Cardiac fibroblast (primary cell): ENCODE measurements around the gene ARL14EPL.

Experiments used
- DNase-seq, 2 donors: peaks; one replicate each; pipeline versions ENCODE4 v3.0.0 to v3.0.0-alpha.2; 2010; ENCODE audit warnings: low read depth in 2 of 2
- H3K4me3 ChIP-seq, 2 donors: replicated peaks in 1 of 2; 1 replicate in 1 of 2; 2 replicates in 1 of 2; pipeline ENCODE4 v1.5.1; 2011; ENCODE audit warnings: low read depth in 2 of 2, low read length in 2 of 2, mild to moderate bottlenecking in 2 of 2, moderate library complexity in 1 of 2
- TF ChIP-seq, protein P1 (sequence below): IDR thresholded peaks from one replicate; pipeline ENCODE4 v1.5.1; 2011; ENCODE audit warnings: low read depth, mild to moderate bottlenecking, low read length, inconsistent platforms

Gene ARL14EPL

DNA sequence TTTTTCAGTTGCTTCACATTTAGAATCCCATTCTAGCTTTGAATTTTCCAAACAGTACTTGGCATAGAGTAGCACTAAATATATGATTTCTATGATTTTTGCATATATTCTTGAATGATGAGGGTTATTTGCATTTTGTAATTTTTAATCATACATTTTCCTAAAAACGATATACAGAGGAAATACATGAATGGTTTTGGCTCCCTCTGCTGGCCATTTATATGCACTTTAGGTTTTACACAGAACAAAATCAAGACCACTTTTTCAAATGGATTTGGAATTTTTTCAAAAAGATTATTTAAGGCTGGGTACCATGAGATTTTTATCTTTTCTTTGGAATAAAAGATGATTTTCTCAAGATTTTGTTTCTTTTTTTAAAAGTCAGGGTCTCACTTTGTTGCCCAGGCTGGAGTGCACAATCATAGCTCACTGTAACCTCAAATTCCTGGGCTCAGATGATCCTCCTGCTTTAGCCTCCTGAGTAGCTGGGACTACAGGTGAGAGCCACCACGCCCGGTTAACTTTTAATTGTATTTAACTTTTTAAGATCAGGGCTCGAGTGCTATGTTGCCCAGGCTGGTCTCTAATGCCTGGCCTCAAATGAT lies 35.9 kb downstream of the ARL14EPL start:
- DNase-seq = peak; percentile 74 to 82
- TF ChIP-seq, protein P1, sequence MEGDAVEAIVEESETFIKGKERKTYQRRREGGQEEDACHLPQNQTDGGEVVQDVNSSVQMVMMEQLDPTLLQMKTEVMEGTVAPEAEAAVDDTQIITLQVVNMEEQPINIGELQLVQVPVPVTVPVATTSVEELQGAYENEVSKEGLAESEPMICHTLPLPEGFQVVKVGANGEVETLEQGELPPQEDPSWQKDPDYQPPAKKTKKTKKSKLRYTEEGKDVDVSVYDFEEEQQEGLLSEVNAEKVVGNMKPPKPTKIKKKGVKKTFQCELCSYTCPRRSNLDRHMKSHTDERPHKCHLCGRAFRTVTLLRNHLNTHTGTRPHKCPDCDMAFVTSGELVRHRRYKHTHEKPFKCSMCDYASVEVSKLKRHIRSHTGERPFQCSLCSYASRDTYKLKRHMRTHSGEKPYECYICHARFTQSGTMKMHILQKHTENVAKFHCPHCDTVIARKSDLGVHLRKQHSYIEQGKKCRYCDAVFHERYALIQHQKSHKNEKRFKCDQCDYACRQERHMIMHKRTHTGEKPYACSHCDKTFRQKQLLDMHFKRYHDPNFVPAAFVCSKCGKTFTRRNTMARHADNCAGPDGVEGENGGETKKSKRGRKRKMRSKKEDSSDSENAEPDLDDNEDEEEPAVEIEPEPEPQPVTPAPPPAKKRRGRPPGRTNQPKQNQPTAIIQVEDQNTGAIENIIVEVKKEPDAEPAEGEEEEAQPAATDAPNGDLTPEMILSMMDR = peak; percentile 67
- H3K4me3 ChIP-seq = no peak overlapping the region

DNA sequence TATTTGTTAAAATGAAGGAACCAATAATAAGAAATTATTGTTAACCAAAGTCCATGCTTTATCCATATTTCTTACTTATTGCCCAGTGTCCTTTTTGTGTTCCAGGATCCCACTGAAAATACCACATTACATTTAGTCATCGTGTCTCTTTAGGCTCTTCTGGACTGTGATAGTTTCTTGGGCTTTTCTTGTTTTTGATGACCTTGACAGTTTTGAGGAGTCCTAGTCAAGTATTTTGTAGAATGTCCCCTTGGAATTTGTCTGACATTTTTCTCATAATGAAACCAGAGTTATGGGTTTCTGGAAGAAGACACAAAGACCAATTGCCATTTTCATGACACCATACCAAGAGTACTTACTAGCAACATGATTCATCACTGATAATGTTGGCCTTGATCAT lies 38.9 kb downstream of the ARL14EPL start:
- TF ChIP-seq, protein P1 = no peak
- DNase-seq = no peak
- H3K4me3 ChIP-seq = no peak overlapping the region

DNA sequence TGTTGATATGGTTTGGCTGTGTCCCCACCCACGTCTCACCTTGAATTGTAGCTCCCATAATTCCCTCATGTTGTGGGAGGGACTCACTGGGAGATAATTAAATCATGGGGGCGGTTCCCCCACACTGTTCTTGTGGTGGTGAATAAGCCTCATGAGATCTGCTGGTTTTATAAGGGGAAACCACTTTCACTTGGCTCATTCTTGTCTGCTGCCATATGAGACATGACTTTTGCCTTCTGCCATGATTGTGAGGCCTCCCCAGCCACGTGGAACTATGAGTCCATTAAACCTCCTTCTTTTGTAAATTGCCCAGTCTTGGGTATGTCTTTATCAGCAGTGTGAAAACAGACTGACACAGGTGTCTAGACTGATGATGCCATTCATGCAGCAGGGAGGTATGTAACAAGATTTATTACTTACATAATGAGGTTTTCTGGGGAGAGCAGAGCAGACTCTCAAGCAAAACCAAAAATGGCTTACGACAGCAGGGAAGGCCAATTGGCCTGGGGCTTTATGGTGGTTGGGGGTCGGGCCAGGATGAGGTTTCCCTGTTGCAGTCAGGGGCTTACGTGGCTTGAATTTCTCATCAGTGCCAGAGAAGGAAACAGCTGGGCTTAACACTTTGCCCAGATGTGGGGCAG lies 43.0 kb downstream of the ARL14EPL start:
- no peak for DNase-seq
- no peak overlapping the region for H3K4me3 ChIP-seq
- TF ChIP-seq, protein P1 = no peak

DNA sequence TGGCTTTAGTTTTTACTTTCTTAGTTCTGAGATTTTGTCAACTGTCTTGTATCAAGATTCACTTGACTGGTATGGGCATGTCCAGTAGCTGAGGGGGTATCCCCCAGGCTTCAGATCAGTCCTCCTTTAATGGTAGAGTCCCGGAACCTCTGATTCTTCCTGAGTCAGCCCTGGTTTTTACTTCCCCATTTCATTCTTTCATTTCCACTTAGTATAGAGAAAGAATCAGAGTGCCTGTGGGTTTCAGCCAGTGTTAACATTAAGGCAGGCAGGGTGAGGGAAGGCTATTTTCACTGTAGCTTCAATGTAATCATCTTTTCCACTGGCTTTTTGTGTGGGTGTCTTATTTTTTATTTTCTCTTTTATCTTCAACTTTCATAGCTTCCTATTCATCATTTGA lies 44.2 kb downstream of the ARL14EPL start:
- TF ChIP-seq, protein P1 = no peak
- H3K4me3 ChIP-seq = no peak overlapping the region
- no peak for DNase-seq

DNA sequence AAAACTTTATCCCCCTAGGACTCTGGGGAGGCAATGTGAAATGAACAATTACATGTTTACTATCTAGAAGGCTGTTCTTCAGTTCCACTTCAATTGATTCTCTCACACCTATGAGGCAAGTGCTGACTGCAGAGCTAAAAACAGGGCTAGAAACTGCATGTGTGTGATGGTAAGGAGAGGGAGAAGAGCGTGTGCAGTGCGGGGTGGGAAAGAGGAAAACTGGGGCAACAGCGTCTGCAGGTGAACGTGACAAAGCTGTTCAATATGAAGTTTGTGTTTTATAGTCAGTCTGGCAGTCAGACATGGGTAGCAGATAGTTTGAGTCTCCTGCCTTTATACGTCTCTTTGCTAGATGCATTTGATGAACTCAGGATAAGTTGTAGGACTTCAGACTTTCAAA lies 45.9 kb downstream of the ARL14EPL start:
- TF ChIP-seq, protein P1 = no peak
- H3K4me3 ChIP-seq = no peak overlapping the region
- DNase-seq = no peak

DNA sequence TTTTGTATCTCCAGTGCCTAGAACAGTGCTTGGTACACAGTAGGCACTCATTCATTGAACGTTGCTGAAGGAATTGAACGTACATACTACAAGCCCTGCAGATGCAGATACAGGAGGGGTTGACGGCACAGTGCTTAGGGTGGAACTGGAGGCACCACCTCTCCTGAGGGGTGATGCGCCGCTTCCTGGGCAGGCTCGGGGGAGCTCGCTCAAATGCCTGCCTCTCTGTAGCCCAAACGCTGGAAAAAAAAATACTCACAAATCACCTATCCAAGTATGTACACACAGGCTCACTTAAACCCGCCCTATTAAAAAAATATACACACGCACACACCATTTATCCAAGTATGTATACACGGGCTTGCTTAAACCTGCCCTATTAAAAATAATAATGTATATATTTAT lies 52.0 kb downstream of the ARL14EPL start:
- TF ChIP-seq, protein P1 = no peak
- peak; percentile 39 to 49 for DNase-seq
- peak overlapping the region; percentile 79 to 86 for H3K4me3 ChIP-seq
